Activated CD8-positive, alpha-beta memory T cell treated with anti-CD3 and anti-CD28 coated beads for 48 hours (primary cell): Measurements from ENCODE around the gene TESMIN.

Experiments
- DNase-seq, 3 experiments: peaks; one replicate each; pipeline ENCODE4 v3.0.0-alpha.2; 2020; ENCODE audit warnings: low read depth in 2 of 3, low spot score in 2 of 3

TESMIN gene

GRCh38 chr11:68714060-68714856 lies 37.1 kb downstream of the TESMIN start:
- DNase-seq = no peak

- no peak for DNase-seq
Observed at GRCh38 chr11:68711114-68711513, 40.2 kb downstream of the TESMIN start.

- no peak for DNase-seq
Observed at GRCh38 chr11:68710409-68710808, 40.9 kb downstream of the TESMIN start.

GRCh38 chr11:68709062-68709461 lies 42.3 kb downstream of the TESMIN start:
- DNase-seq = no peak

GRCh38 chr11:68707527-68707926 lies 43.8 kb downstream of the TESMIN start:
- no peak for DNase-seq

- DNase-seq = no peak
Observed at GRCh38 chr11:68704887-68705286, 46.4 kb downstream of the TESMIN start.

GRCh38 chr11:68698993-68699392 lies 52.3 kb downstream of the TESMIN start:
- DNase-seq = no peak

- DNase-seq = no peak
Observed at GRCh38 chr11:68695531-68695930, 55.8 kb downstream of the TESMIN start.

GRCh38 chr11:68694431-68695297 lies 56.7 kb downstream of the TESMIN start:
- no peak for DNase-seq

- no peak for DNase-seq
Observed at GRCh38 chr11:68693484-68693882, 57.8 kb downstream of the TESMIN start.

- no peak for DNase-seq
Observed at GRCh38 chr11:68692871-68693483, 58.3 kb downstream of the TESMIN start.

- no peak for DNase-seq
Observed at GRCh38 chr11:68692115-68692514, 59.2 kb downstream of the TESMIN start.

GRCh38 chr11:68691402-68691784 lies 59.9 kb downstream of the TESMIN start:
- no peak for DNase-seq

GRCh38 chr11:68690671-68691401 lies 60.5 kb downstream of the TESMIN start:
- DNase-seq = no peak

GRCh38 chr11:68689737-68690625 lies 61.3 kb downstream of the TESMIN start:
- DNase-seq = no peak

- DNase-seq = no peak
Observed at GRCh38 chr11:68688881-68689280, 62.4 kb downstream of the TESMIN start.

- DNase-seq = no peak
Observed at GRCh38 chr11:68687986-68688385, 63.3 kb downstream of the TESMIN start.

- DNase-seq = no peak
Observed at GRCh38 chr11:68687311-68687710, 64.0 kb downstream of the TESMIN start.

- DNase-seq = no peak
Observed at GRCh38 chr11:68686486-68686885, 64.8 kb downstream of the TESMIN start.
